A375 (cell line): ENCODE data around the gene RFNG. TPM values are rescaled to one million over a fixed set of nuclear protein-coding genes. Genes with fewer than 3 reads are reported as not detected.

Experiments used
- total RNA-seq: library from RNA; depleted of rRNA; stranded (reverse); fragments of >200 nt; shearing (Covaris generic); gene quantifications from 2 replicates; pipeline ENCODE4 v1.2.3, GENCODE V29; 2014; rRNA removed

RFNG gene
- total RNA-seq: 29.9 and 33.5 TPM in 2 replicates

GRCh38 chr17:82051776-82052637 lies at the start of gene RFNG, which contains the start of gene GPS1:
Gene RFNG, minus strand, starts transcription at chr17:82051811. Its CDS starts 45 bp downstream, at chr17:82051766.
Gene GPS1, plus strand, starts transcription at chr17:82051898. Its CDS starts 34 bp downstream, at chr17:82051932.

GRCh38 chr17:82098169-82098938 lies 46.7 kb upstream of the RFNG start, which contains the start of gene FASN:
Gene FASN, minus strand, starts transcription at chr17:82098236. Its CDS starts 1,791 bp downstream, at chr17:82096445.

GRCh38 chr17:82065638-82066303 lies 14.2 kb upstream of the RFNG start, which contains the start of gene DUS1L:
Gene DUS1L, minus strand, starts transcription at chr17:82065804. Its CDS starts 745 bp downstream, at chr17:82065059.

GRCh38 chr17:82037092-82037888 lies 14.3 kb downstream of the RFNG start, which contains the start of gene DCXR:
Gene DCXR, minus strand, starts transcription at chr17:82037697. Its CDS starts 15 bp downstream, at chr17:82037682.

GRCh38 chr17:82031303-82031884 lies 20.2 kb downstream of the RFNG start, which contains the start of gene RAC3:
Gene RAC3, plus strand, starts transcription at chr17:82031678. Its CDS starts 84 bp downstream, at chr17:82031762.

GRCh38 chr17:82022981-82023446 lies 28.6 kb downstream of the RFNG start, which contains the start of gene LRRC45:
Gene LRRC45, plus strand, starts transcription at chr17:82023305. Its CDS starts 339 bp downstream, at chr17:82023644.

GRCh38 chr17:82022310-82022980 lies 29.2 kb downstream of the RFNG start, which contains the start of gene CENPX:
Gene CENPX, minus strand, starts transcription at chr17:82022878. Its CDS starts 17 bp downstream, at chr17:82022861.

Other genes starting within 250 kb of the RFNG start
- gene GCGR, start 247.7 kb downstream of the RFNG start, total RNA-seq: not detected in 2 replicates
- gene MCRIP1, start 218.5 kb downstream of the RFNG start, total RNA-seq: 73.0 and 96.0 TPM in 2 replicates
- 0.61 TPM in 1 of 2 replicates, not detected in the other for gene PPP1R27, start 216.8 kb downstream of the RFNG start, total RNA-seq
- 716 and 811 TPM in 2 replicates for gene P4HB, start 191.3 kb downstream of the RFNG start, total RNA-seq
- gene ARHGDIA, start 180.5 kb downstream of the RFNG start, total RNA-seq: 229 and 255 TPM in 2 replicates
- gene ALYREF, start 160.2 kb downstream of the RFNG start, total RNA-seq: 423 and 436 TPM in 2 replicates
- 135 and 136 TPM in 2 replicates for gene ANAPC11, start 160.1 kb downstream of the RFNG start, total RNA-seq
- gene NPB, start 149.6 kb downstream of the RFNG start, total RNA-seq: 0.11 and 0.24 TPM in 2 replicates
- 27.0 and 32.0 TPM in 2 replicates for gene PCYT2, start 140.4 kb downstream of the RFNG start, total RNA-seq
- gene SIRT7, start 133.6 kb downstream of the RFNG start, total RNA-seq: 31.6 and 35.1 TPM in 2 replicates
- gene MAFG, start 124.1 kb downstream of the RFNG start, total RNA-seq: 23.1 and 24.7 TPM in 2 replicates
- 190 and 198 TPM in 2 replicates for gene PYCR1, start 114.5 kb downstream of the RFNG start, total RNA-seq
- gene MYADML2, start 104.6 kb downstream of the RFNG start, total RNA-seq: not detected in 2 replicates
- 0.11 TPM in 1 of 2 replicates, not detected in the other for gene NOTUM, start 90.6 kb downstream of the RFNG start, total RNA-seq
- gene ASPSCR1, start 74.2 kb downstream of the RFNG start, total RNA-seq: 43.4 and 50.5 TPM in 2 replicates
- gene CENPX, start 28.9 kb downstream of the RFNG start, total RNA-seq: 81.1 and 86.3 TPM in 2 replicates
- 17.9 and 20.5 TPM in 2 replicates for gene LRRC45, start 28.5 kb downstream of the RFNG start, total RNA-seq
- gene RAC3, start 20.1 kb downstream of the RFNG start, total RNA-seq: 15.0 and 18.4 TPM in 2 replicates
- gene DCXR, start 14.1 kb downstream of the RFNG start, total RNA-seq: 74.0 and 86.0 TPM in 2 replicates
- gene GPS1, start 87 bp upstream of the RFNG start, total RNA-seq: 204 and 210 TPM in 2 replicates
- gene DUS1L, start 14.0 kb upstream of the RFNG start, total RNA-seq: 127 and 134 TPM in 2 replicates
- gene FASN, start 46.4 kb upstream of the RFNG start, total RNA-seq: 246 and 260 TPM in 2 replicates
- 36.2 and 40.3 TPM in 2 replicates for gene CCDC57, start 161.0 kb upstream of the RFNG start, total RNA-seq
- gene SLC16A3, start 177.2 kb upstream of the RFNG start, total RNA-seq: 18.8 and 20.1 TPM in 2 replicates
- gene CSNK1D, start 221.9 kb upstream of the RFNG start, total RNA-seq: 33.2 and 42.0 TPM in 2 replicates